HG02852 (cell line): ENCODE measurements around the gene HCRTR1.

ENCODE experiments used
- ATAC-seq: cut with Tn5 transposase; IDR thresholded peaks from one replicate; pipeline ENCODE4 v1.9.1; 2021; ENCODE audit warnings: mild to moderate bottlenecking, moderate library complexity; ENCODE audit not compliant: unreplicated experiment

The HCRTR1 gene

GRCh38 chr1:31648190-31648589 is 30.7 kb downstream of the HCRTR1 start:
- no peak for ATAC-seq

GRCh38 chr1:31648641-31649357 is 31.3 kb downstream of the HCRTR1 start:
- no peak for ATAC-seq

- no peak for ATAC-seq
Measured at GRCh38 chr1:31650161-31651088, 32.9 kb downstream of the HCRTR1 start.

GRCh38 chr1:31651089-31651420 is 33.6 kb downstream of the HCRTR1 start:
- no peak for ATAC-seq

- no peak for ATAC-seq
Measured at GRCh38 chr1:31651766-31652165, 34.3 kb downstream of the HCRTR1 start.

GRCh38 chr1:31652891-31653499 is 35.5 kb downstream of the HCRTR1 start:
- no peak for ATAC-seq

- no peak for ATAC-seq
Measured at GRCh38 chr1:31653717-31654473, 36.4 kb downstream of the HCRTR1 start.

GRCh38 chr1:31654474-31654776 is 36.9 kb downstream of the HCRTR1 start:
- no peak for ATAC-seq

- no peak for ATAC-seq
Measured at GRCh38 chr1:31655104-31655503, 37.6 kb downstream of the HCRTR1 start.

GRCh38 chr1:31655756-31656155 is 38.3 kb downstream of the HCRTR1 start:
- no peak for ATAC-seq

GRCh38 chr1:31657020-31657804 is 39.7 kb downstream of the HCRTR1 start:
- ATAC-seq: no peak

- ATAC-seq: no peak
Measured at GRCh38 chr1:31657972-31658510, 40.6 kb downstream of the HCRTR1 start.

- no peak for ATAC-seq
Measured at GRCh38 chr1:31658721-31659120, 41.2 kb downstream of the HCRTR1 start.

GRCh38 chr1:31659889-31660288 is 42.4 kb downstream of the HCRTR1 start:
- no peak for ATAC-seq

- ATAC-seq: no peak
Measured at GRCh38 chr1:31660871-31661455, 43.5 kb downstream of the HCRTR1 start.

- ATAC-seq: no peak
Measured at GRCh38 chr1:31661856-31662255, 44.4 kb downstream of the HCRTR1 start.

- no peak for ATAC-seq
Measured at GRCh38 chr1:31662463-31662862, 45.0 kb downstream of the HCRTR1 start.

- ATAC-seq: no peak
Measured at GRCh38 chr1:31663622-31664452, 46.3 kb downstream of the HCRTR1 start.

- ATAC-seq: no peak
Measured at GRCh38 chr1:31664528-31664927, 47.0 kb downstream of the HCRTR1 start.
